Gastrocnemius medialis (tissue), 4 donors: ENCODE measurements around the gene REXO4. TPM values are rescaled to one million over a fixed set of nuclear protein-coding genes. Genes with fewer than 3 reads are reported as not detected.

Experiments used
- ATAC-seq, 2 donors: fragments of 150-250 bp; one replicate each; pipeline ENCODE4 v1.9.1; 2016
- DNase-seq, 2 donors: peaks; one replicate each; pipeline ENCODE4 v3.0.0-alpha.2; 2019
- H3K27ac ChIP-seq, 4 donors: fragments of 200-600 bp; sonication (generic); 1 replicate in 1 of 4; 2 replicates in 3 of 4; pipeline ENCODE4 v1.5.1; 2016 to 2018; ENCODE audit warnings: mild to moderate bottlenecking in 2 of 4, moderate library complexity in 1 of 4
- H3K27me3 ChIP-seq, 3 donors: fragments of 200-600 bp; sonication (generic) in 2 of 3; 1 replicate in 1 of 3; 2 replicates in 2 of 3; pipeline versions ENCODE4 v1.5.1 to v1.6.0; 2016 to 2019; ENCODE audit warnings: mild to moderate bottlenecking in 1 of 3, moderate library complexity in 1 of 3
- H3K36me3 ChIP-seq, 2 donors: fragments of 200-600 bp; sonication (generic) in 1 of 2; one replicate each; pipeline ENCODE4 v1.5.1; 2017 to 2018
- H3K4me1 ChIP-seq, 2 donors: fragments of 200-600 bp; sonication (generic) in 1 of 2; one replicate each; pipeline ENCODE4 v1.5.1; 2016 to 2017; ENCODE audit warnings: mild to moderate bottlenecking in 2 of 2
- H3K4me3 ChIP-seq, 4 donors: fragments of 200-600 bp; sonication (generic) in 3 of 4; 1 replicate in 1 of 4; 2 replicates in 3 of 4; pipeline ENCODE4 v1.5.1; 2016 to 2019; ENCODE audit warnings: mild to moderate bottlenecking in 2 of 4
- H3K9me3 ChIP-seq, 3 donors: fragments of 200-600 bp; sonication (generic) in 2 of 3; 1 replicate in 1 of 3; 2 replicates in 2 of 3; pipeline ENCODE4 v1.5.1; 2016 to 2019
- POLR2A ChIP-seq, 2 donors: fragments of 450-650 bp; IDR thresholded peaks; one replicate each; pipeline ENCODE4 v1.6.1; 2017; ENCODE audit warnings: antibody characterized with exemption in 2 of 2, mild to moderate bottlenecking in 2 of 2, moderate library complexity in 2 of 2
- in situ Hi-C, 4 donors: fragments of 200-750 bp; cut with MboI; loops; one replicate each; pipeline versions ENCODE4 v1.15.0 to v1.8.0; 2017; ENCODE audit warnings: low sequenced_read_pairs in 4 of 4
- intact Hi-C: fragments of 100-400 bp; cut with DNase I; formaldehyde crosslinking; loops from one replicate; pipeline ENCODE4 v1.15.1; 2023; ENCODE audit warnings: low total_unique reads
- total RNA-seq, 4 donors: library from RNA; depleted of rRNA; stranded (reverse); fragments of >200 nt; gene quantifications; one replicate each; pipeline versions ENCODE4 v1.1.0 to v1.2.3, GENCODE V29; 2016
- TF ChIP-seq, protein P1 (sequence below), 5 experiments: fragments of 450-650 bp in 3 of 5; fragments of 200-600 bp in 2 of 5; sonication (generic) in 2 of 5; IDR thresholded peaks in 4 of 5; conservative IDR thresholded peaks in 1 of 5; 1 replicate in 4 of 5; 2 replicates in 1 of 5; pipeline ENCODE4 v1.5.1; 2016 to 2019; ENCODE audit warnings: antibody characterized with exemption in 5 of 5, mild to moderate bottlenecking in 3 of 5, moderate library complexity in 3 of 5

The REXO4 gene
- total RNA-seq, 4 donors from 2014 or later, result 26.1 to 42.5 (median 34.6) TPM

DNA sequence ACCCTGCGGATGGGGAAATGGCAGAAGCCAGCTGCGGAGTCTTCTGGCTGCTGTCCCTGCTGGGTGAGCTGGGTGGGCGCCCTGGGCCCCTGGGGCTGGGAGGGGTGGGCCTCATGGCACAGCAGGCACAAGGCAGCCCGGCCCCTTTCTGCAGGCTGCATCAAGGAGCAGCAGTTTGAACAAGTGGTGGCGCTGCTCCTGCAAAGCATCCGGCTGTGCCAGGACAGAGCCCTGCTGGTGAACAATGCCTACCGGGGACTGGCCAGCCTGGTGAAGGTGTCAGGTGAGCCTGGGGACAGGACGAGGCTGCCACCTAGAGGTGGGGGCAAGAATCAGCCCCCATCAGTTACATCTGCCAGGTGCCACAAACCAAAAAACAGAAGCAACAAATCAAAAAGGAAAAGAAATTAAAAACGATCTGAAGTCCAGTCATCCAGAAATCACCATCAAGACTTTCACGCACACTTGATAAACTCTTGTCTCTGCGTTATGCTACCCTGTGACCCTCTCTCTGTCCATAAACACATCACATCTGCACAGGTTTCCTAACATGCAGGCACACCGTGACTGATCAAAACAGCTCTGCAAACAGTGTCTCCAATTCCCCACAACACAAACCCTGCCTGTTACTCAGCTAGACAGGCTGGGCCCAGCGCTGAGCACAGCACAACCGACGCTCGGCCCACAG, 13.9 kb downstream of the REXO4 start:
- Histone ChIP-seq H3K36me3 (peaks cover 0 to 13% of the 10 kb centered on the region in 2 donors), H3K27me3 (no peaks in the 10 kb centered on the region), H3K4me1 (peaks cover 16 to 17% of the 10 kb centered on the region in 2 donors), H3K27ac (no peak overlapping the region), H3K4me3 (no peak overlapping the region), H3K9me3 (no peaks in the 10 kb centered on the region)
- no peak for DNase-seq
- intact Hi-C loops, result loop anchor here (2.0 kb wide), 1 partner anchor 217 kb away; no protein-coding TSS in a partner anchor
- no peak for ATAC-seq
- in situ Hi-C loops, result no loop called here
- no peak for TF ChIP-seq POLR2A (IDR thresholded peaks at IDR 0.05)
- TF ChIP-seq, protein P1, sequence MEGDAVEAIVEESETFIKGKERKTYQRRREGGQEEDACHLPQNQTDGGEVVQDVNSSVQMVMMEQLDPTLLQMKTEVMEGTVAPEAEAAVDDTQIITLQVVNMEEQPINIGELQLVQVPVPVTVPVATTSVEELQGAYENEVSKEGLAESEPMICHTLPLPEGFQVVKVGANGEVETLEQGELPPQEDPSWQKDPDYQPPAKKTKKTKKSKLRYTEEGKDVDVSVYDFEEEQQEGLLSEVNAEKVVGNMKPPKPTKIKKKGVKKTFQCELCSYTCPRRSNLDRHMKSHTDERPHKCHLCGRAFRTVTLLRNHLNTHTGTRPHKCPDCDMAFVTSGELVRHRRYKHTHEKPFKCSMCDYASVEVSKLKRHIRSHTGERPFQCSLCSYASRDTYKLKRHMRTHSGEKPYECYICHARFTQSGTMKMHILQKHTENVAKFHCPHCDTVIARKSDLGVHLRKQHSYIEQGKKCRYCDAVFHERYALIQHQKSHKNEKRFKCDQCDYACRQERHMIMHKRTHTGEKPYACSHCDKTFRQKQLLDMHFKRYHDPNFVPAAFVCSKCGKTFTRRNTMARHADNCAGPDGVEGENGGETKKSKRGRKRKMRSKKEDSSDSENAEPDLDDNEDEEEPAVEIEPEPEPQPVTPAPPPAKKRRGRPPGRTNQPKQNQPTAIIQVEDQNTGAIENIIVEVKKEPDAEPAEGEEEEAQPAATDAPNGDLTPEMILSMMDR (IDR thresholded peaks at IDR 0.05 in 4 of 5, conservative IDR thresholded peaks at IDR 0.05 in 1 of 5), result peak; percentile 37 to 67 (median 53)

DNA sequence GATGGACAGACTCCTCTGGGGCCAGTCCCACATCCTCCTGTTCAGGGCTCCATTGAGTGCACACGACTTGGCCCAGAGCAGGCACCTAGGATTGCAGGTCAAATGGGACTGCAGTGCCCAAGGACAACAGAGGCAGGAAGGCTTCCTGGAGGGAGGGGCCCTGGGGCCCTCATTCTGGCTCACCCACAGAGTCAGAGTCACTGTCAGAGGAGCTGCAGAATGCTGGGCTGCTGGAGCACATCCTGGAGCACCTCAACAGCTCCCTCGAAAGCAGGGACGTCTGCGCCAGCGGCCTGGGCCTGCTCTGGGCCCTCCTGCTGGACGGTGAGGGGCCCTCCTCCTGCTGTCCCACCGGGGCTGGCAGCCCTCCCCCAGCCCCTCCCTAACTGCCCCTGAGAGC, 15.1 kb downstream of the REXO4 start:
- intact Hi-C loops, result no loop called here
- no peak for ATAC-seq
- Histone ChIP-seq H3K27ac (no peak overlapping the region), H3K27me3 (no peaks in the 10 kb centered on the region), H3K9me3 (no peaks in the 10 kb centered on the region), H3K4me3 (no peak overlapping the region), H3K36me3 (peaks cover 0 to 5% of the 10 kb centered on the region in 2 donors), H3K4me1 (peaks cover 16 to 17% of the 10 kb centered on the region in 2 donors)
- no peak for DNase-seq
- TF ChIP-seq POLR2A (IDR thresholded peaks at IDR 0.05), result no peak
- TF ChIP-seq, protein P1 (IDR thresholded peaks at IDR 0.05 in 4 of 5, conservative IDR thresholded peaks at IDR 0.05 in 1 of 5), result no peak
- in situ Hi-C loops, result no loop called here

DNA sequence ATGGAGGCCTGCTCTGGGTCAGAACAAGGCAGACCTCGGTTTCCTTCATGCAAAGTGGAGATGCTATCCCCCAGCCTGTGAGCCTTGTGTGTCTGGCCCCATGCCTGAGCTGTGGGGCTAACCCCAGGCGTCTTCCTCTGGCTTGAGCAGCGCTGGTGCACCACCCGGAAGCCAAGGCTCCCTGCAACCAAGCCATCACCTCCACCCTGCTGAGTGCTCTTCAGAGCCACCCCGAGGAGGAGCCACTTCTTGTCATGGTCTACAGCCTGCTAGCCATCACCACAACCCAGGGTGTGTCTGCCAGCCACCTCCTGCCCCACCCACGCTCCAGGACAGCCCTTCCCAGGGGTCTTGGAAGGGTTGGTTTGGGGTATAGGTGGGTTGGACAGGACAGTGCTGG, 16.2 kb downstream of the REXO4 start:
- no peak overlapping the region for H3K4me3 ChIP-seq
- no peak overlapping the region for H3K27ac ChIP-seq
- in situ Hi-C loops, result no loop called here
- intact Hi-C loops, result no loop called here
- H3K36me3 ChIP-seq, result no peaks in the 10 kb centered on the region
- no peaks in the 10 kb centered on the region for H3K27me3 ChIP-seq
- peaks cover 14 to 15% of the 10 kb centered on the region in 2 donors for H3K4me1 ChIP-seq
- no peak for TF ChIP-seq POLR2A (IDR thresholded peaks at IDR 0.05)
- TF ChIP-seq, protein P1 (IDR thresholded peaks at IDR 0.05 in 4 of 5, conservative IDR thresholded peaks at IDR 0.05 in 1 of 5), result no peak
- H3K9me3 ChIP-seq, result no peaks in the 10 kb centered on the region
- no peak for ATAC-seq
- no peak for DNase-seq

DNA sequence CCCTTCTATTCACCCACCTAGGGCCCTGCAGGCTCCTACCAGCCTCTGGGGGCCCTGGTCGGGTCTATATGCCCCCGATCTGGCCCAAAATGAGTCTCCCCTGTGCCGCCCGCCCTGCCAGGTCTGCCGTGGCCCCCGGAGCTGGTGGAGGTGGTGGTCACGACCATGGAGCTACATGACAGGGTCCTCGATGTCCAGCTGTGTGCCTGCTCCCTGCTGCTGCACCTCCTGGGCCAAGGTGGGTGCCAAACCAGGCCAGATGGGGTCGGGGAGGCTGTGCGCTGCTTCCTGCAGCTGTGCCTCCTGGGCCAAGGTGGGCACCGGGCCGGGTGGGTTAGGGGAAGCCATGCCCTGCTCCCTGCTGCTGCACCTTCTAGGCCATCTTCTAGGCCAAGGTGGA, 17.5 kb downstream of the REXO4 start:
- TF ChIP-seq, protein P1 (IDR thresholded peaks at IDR 0.05 in 4 of 5, conservative IDR thresholded peaks at IDR 0.05 in 1 of 5), result no peak
- no peak for TF ChIP-seq POLR2A (IDR thresholded peaks at IDR 0.05)
- DNase-seq, result no peak
- H3K4me1 ChIP-seq, result peaks cover 2 to 4% of the 10 kb centered on the region in 2 donors
- in situ Hi-C loops, result no loop called here
- no peaks in the 10 kb centered on the region for H3K9me3 ChIP-seq
- H3K27ac ChIP-seq, result no peak overlapping the region
- H3K27me3 ChIP-seq, result peaks cover 0 to 5% (median 4%) of the 10 kb centered on the region in 3 donors
- no peak for ATAC-seq
- no peak overlapping the region for H3K4me3 ChIP-seq
- intact Hi-C loops, result no loop called here
- H3K36me3 ChIP-seq, result no peaks in the 10 kb centered on the region
